Gastroesophageal sphincter (tissue), 3 donors: ENCODE data around the gene RABL3.

ENCODE experiments used
- EP300 ChIP-seq: sonication (generic); formaldehyde crosslinking; IDR thresholded peaks from one replicate; pipeline ENCODE4 v1.6.1; 2017; ENCODE audit warnings: antibody characterized with exemption, mild to moderate bottlenecking
- POLR2A ChIP-seq, 2 donors: fragments of 450-650 bp; IDR thresholded peaks; one replicate each; pipeline ENCODE4 v1.6.1; 2017; ENCODE audit warnings: antibody characterized with exemption in 2 of 2, mild to moderate bottlenecking in 2 of 2, moderate library complexity in 1 of 2
- POLR2AphosphoS5 ChIP-seq: sonication (generic); formaldehyde crosslinking; IDR thresholded peaks from one replicate; pipeline ENCODE4 v1.6.1; 2017; ENCODE audit warnings: antibody characterized with exemption
- TF ChIP-seq, protein P1 (sequence below), 4 experiments: fragments of 200-600 bp in 2 of 4; fragments of 450-650 bp in 2 of 4; sonication (generic) in 1 of 4; IDR thresholded peaks; one replicate each; pipeline ENCODE4 v1.5.1; 2017 to 2019; ENCODE audit warnings: antibody characterized with exemption in 4 of 4, mild to moderate bottlenecking in 2 of 4, moderate library complexity in 2 of 4

DNA sequence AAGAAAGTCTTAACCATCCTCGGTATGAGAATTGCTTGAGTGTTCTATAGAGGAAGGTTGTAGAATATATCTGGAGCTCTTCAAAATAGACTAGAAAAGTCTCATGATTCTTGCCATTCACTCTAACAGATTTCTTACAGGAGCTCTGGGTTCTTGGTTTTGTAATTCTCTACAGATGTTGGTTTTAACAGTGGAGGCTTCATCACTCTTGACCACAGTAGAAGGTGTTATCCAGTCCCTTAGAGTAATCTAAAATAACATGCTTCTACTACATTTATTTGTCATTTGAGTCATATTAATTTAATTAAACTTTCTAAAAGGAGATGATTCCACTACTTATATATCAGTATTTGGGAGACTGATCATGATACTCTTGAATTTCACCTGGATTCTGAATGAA is 9.9 kb upstream of the RABL3 start:
- TF ChIP-seq, protein P1, sequence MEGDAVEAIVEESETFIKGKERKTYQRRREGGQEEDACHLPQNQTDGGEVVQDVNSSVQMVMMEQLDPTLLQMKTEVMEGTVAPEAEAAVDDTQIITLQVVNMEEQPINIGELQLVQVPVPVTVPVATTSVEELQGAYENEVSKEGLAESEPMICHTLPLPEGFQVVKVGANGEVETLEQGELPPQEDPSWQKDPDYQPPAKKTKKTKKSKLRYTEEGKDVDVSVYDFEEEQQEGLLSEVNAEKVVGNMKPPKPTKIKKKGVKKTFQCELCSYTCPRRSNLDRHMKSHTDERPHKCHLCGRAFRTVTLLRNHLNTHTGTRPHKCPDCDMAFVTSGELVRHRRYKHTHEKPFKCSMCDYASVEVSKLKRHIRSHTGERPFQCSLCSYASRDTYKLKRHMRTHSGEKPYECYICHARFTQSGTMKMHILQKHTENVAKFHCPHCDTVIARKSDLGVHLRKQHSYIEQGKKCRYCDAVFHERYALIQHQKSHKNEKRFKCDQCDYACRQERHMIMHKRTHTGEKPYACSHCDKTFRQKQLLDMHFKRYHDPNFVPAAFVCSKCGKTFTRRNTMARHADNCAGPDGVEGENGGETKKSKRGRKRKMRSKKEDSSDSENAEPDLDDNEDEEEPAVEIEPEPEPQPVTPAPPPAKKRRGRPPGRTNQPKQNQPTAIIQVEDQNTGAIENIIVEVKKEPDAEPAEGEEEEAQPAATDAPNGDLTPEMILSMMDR (IDR thresholded peaks at IDR 0.05) = no peak
- TF ChIP-seq POLR2A (IDR thresholded peaks at IDR 0.05) (no peak), EP300 (no peak), POLR2AphosphoS5 (no peak)
